ENCODE measurements around the gene CASZ1. TPM values are rescaled to one million over a fixed set of nuclear protein-coding genes. Genes with fewer than 3 reads are reported as not detected.

Gene CASZ1
- total and polyA plus RNA-seq, 2 experiments from 2014 or later: 6.2 to 6.7 TPM

DNA sequence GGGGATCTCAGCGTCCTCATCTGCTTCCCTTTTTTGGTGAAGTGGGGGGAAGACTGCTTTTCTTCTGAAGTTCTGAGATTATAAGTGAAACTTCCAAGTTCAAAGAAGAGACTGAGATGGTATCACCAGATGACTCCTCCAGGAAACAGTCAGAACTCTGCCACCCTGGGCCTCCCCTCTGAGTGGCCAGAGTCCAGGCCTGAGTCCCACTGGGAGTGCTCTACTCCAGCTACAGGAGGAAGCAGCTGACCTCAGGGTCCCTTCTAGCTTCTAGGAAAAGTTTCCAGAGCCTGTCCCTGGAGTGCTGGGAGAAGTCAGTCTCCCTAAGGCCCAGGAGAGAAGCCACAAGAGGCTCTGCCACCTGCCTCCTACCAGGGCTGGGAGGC, 104.7 kb downstream of the CASZ1 start:
- no peaks in the 10 kb centered on the region for H3K79me2 ChIP-seq (replicated peaks; ENCODE audit: insufficient read depth)
- no peak overlapping the region for H3K4me2 ChIP-seq
- H3K27ac ChIP-seq (ENCODE audit: low read depth): no peak overlapping the region
- no peak overlapping the region for H3K4me3 Mint-ChIP-seq
- H3F3A ChIP-seq (replicated peaks; ENCODE audit: low read depth): peaks cover 6% of the 10 kb centered on the region; the same call in 1 of the 2 replicates
- no peak overlapping the region for H3K27ac Mint-ChIP-seq
- DNase-seq (ENCODE audit: low spot score): no peak
- TF ChIP-seq, protein P1, sequence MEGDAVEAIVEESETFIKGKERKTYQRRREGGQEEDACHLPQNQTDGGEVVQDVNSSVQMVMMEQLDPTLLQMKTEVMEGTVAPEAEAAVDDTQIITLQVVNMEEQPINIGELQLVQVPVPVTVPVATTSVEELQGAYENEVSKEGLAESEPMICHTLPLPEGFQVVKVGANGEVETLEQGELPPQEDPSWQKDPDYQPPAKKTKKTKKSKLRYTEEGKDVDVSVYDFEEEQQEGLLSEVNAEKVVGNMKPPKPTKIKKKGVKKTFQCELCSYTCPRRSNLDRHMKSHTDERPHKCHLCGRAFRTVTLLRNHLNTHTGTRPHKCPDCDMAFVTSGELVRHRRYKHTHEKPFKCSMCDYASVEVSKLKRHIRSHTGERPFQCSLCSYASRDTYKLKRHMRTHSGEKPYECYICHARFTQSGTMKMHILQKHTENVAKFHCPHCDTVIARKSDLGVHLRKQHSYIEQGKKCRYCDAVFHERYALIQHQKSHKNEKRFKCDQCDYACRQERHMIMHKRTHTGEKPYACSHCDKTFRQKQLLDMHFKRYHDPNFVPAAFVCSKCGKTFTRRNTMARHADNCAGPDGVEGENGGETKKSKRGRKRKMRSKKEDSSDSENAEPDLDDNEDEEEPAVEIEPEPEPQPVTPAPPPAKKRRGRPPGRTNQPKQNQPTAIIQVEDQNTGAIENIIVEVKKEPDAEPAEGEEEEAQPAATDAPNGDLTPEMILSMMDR (conservative IDR thresholded peaks at IDR 0.05; ENCODE audit: low read depth in 2 of 2): no peak
- TF ChIP-seq JUNB (IDR thresholded peaks at IDR 0.05; ENCODE audit: unreplicated experiment) (no peak), STAT1 (IDR thresholded peaks at IDR 0.05; ENCODE audit: unreplicated experiment) (no peak), CREB1 (CRISPR knock-in tag; IDR thresholded peaks at IDR 0.05; ENCODE audit: low read depth) (no peak), ZNF114 (CRISPR knock-in tag; IDR thresholded peaks at IDR 0.05) (no peak), POLR2AphosphoS5 (IDR thresholded peaks at IDR 0.05; ENCODE audit: low read depth) (no peak), EZH2phosphoT487 (IDR thresholded peaks at IDR 0.05; ENCODE audit: unreplicated experiment) (no peak), NANOG (IDR thresholded peaks at IDR 0.05; ENCODE audit: borderline replicate concordance) (no peak), EZH2 (IDR thresholded peaks at IDR 0.05; ENCODE audit: low read depth, unreplicated experiment) (no peak), ZNF331 (CRISPR knock-in tag; IDR thresholded peaks at IDR 0.05; ENCODE audit: low read depth) (no peak)
- TF ChIP-seq, protein P2, sequence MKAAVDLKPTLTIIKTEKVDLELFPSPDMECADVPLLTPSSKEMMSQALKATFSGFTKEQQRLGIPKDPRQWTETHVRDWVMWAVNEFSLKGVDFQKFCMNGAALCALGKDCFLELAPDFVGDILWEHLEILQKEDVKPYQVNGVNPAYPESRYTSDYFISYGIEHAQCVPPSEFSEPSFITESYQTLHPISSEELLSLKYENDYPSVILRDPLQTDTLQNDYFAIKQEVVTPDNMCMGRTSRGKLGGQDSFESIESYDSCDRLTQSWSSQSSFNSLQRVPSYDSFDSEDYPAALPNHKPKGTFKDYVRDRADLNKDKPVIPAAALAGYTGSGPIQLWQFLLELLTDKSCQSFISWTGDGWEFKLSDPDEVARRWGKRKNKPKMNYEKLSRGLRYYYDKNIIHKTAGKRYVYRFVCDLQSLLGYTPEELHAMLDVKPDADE (IDR thresholded peaks at IDR 0.05): no peak
- TF ChIP-seq, protein P3, sequence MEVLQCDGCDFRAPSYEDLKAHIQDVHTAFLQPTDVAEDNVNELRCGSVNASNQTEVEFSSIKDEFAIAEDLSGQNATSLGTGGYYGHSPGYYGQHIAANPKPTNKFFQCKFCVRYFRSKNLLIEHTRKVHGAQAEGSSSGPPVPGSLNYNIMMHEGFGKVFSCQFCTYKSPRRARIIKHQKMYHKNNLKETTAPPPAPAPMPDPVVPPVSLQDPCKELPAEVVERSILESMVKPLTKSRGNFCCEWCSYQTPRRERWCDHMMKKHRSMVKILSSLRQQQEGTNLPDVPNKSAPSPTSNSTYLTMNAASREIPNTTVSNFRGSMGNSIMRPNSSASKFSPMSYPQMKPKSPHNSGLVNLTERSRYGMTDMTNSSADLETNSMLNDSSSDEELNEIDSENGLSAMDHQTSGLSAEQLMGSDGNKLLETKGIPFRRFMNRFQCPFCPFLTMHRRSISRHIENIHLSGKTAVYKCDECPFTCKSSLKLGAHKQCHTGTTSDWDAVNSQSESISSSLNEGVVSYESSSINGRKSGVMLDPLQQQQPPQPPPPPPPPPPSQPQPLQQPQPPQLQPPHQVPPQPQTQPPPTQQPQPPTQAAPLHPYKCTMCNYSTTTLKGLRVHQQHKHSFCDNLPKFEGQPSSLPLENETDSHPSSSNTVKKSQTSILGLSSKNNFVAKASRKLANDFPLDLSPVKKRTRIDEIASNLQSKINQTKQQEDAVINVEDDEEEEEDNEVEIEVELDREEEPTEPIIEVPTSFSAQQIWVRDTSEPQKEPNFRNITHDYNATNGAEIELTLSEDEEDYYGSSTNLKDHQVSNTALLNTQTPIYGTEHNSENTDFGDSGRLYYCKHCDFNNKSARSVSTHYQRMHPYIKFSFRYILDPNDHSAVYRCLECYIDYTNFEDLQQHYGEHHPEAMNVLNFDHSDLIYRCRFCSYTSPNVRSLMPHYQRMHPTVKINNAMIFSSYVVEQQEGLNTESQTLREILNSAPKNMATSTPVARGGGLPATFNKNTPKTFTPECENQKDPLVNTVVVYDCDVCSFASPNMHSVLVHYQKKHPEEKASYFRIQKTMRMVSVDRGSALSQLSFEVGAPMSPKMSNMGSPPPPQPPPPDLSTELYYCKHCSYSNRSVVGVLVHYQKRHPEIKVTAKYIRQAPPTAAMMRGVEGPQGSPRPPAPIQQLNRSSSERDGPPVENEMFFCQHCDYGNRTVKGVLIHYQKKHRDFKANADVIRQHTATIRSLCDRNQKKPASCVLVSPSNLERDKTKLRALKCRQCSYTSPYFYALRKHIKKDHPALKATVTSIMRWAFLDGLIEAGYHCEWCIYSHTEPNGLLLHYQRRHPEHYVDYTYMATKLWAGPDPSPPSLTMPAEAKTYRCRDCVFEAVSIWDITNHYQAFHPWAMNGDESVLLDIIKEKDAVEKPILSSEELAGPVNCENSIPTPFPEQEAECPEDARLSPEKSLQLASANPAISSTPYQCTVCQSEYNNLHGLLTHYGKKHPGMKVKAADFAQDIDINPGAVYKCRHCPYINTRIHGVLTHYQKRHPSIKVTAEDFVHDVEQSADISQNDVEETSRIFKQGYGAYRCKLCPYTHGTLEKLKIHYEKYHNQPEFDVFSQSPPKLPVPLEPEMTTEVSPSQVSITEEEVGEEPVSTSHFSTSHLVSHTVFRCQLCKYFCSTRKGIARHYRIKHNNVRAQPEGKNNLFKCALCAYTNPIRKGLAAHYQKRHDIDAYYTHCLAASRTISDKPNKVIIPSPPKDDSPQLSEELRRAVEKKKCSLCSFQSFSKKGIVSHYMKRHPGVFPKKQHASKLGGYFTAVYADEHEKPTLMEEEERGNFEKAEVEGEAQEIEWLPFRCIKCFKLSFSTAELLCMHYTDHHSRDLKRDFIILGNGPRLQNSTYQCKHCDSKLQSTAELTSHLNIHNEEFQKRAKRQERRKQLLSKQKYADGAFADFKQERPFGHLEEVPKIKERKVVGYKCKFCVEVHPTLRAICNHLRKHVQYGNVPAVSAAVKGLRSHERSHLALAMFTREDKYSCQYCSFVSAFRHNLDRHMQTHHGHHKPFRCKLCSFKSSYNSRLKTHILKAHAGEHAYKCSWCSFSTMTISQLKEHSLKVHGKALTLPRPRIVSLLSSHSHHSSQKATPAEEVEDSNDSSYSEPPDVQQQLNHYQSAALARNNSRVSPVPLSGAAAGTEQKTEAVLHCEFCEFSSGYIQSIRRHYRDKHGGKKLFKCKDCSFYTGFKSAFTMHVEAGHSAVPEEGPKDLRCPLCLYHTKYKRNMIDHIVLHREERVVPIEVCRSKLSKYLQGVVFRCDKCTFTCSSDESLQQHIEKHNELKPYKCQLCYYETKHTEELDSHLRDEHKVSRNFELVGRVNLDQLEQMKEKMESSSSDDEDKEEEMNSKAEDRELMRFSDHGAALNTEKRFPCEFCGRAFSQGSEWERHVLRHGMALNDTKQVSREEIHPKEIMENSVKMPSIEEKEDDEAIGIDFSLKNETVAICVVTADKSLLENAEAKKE (CRISPR knock-in tag; IDR thresholded peaks at IDR 0.05): no peak
- TF ChIP-seq, protein P4, sequence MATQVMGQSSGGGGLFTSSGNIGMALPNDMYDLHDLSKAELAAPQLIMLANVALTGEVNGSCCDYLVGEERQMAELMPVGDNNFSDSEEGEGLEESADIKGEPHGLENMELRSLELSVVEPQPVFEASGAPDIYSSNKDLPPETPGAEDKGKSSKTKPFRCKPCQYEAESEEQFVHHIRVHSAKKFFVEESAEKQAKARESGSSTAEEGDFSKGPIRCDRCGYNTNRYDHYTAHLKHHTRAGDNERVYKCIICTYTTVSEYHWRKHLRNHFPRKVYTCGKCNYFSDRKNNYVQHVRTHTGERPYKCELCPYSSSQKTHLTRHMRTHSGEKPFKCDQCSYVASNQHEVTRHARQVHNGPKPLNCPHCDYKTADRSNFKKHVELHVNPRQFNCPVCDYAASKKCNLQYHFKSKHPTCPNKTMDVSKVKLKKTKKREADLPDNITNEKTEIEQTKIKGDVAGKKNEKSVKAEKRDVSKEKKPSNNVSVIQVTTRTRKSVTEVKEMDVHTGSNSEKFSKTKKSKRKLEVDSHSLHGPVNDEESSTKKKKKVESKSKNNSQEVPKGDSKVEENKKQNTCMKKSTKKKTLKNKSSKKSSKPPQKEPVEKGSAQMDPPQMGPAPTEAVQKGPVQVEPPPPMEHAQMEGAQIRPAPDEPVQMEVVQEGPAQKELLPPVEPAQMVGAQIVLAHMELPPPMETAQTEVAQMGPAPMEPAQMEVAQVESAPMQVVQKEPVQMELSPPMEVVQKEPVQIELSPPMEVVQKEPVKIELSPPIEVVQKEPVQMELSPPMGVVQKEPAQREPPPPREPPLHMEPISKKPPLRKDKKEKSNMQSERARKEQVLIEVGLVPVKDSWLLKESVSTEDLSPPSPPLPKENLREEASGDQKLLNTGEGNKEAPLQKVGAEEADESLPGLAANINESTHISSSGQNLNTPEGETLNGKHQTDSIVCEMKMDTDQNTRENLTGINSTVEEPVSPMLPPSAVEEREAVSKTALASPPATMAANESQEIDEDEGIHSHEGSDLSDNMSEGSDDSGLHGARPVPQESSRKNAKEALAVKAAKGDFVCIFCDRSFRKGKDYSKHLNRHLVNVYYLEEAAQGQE (IDR thresholded peaks at IDR 0.05; ENCODE audit: unreplicated experiment): no peak
- H3K36me3 ChIP-seq (ENCODE audit: insufficient read depth): no peaks in the 10 kb centered on the region
- peaks cover 19% of the 10 kb centered on the region for H3K27me3 Mint-ChIP-seq (ENCODE audit: insufficient read depth, low read depth, poor library complexity)
- H3K4me1 Mint-ChIP-seq: peaks cover 28% of the 10 kb centered on the region
- H3K27me3 ChIP-seq (ENCODE audit: insufficient read depth): peaks cover 7% of the 10 kb centered on the region; the same call in 1 of the 2 replicates
- ATAC-seq: no peak
- H3K4me3 ChIP-seq: no peak overlapping the region
- H3K36me3 Mint-ChIP-seq (ENCODE audit: low read depth): no peaks in the 10 kb centered on the region
- H4K20me1 ChIP-seq (replicated peaks; ENCODE audit: insufficient read depth): no peaks in the 10 kb centered on the region; the same call in 1 of the 2 replicates
- H3K9me3 Mint-ChIP-seq: no peaks in the 10 kb centered on the region
- H3K9me2 ChIP-seq (ENCODE audit: insufficient read depth): no peaks in the 10 kb centered on the region
- H3K4me1 ChIP-seq (ENCODE audit: insufficient read depth): peaks cover 6% of the 10 kb centered on the region; the same call in 1 of the 2 replicates
- no peak overlapping the region for H2AFZ ChIP-seq
